Naive thymus-derived CD4-positive, alpha-beta T cell (primary cell): ENCODE results near the gene B3GALT5. TPM values are rescaled to one million over a fixed set of nuclear protein-coding genes. Genes with fewer than 3 reads are reported as not detected.

ENCODE experiments used
- ATAC-seq: fragments of 150-1000 bp; cut with Tn5 transposase; 2 replicates; pipeline ENCODE4 v1.10.0; 2021; ENCODE audit warnings: mild to moderate bottlenecking, moderate library complexity
- CTCF ChIA-PET: fragments of 350-600 bp; sonication (Branson Sonifier 250); formaldehyde crosslinking; loops from one replicate; lab custom pipeline; 2021; ENCODE audit warnings: antibody characterized with exemption; lab: Charles Lee
- POLR2A ChIA-PET: fragments of 350-600 bp; sonication (Branson Sonifier 250); formaldehyde crosslinking; loops from one replicate; lab custom pipeline; 2021; ENCODE audit warnings: antibody characterized with exemption, inconsistent platforms; lab: Charles Lee
- DNase-seq, 9 donors: peaks; one replicate each; pipeline versions ENCODE4 v3.0.0 to v3.0.0-alpha.2; 2020 to 2022; ENCODE audit warnings: mixed read lengths in 1 of 9
- H3K27ac ChIP-seq: one replicate; pipeline ENCODE4 v1.7.0; 2013; ENCODE audit warnings: mild to moderate bottlenecking, low read depth, low read length, moderate library complexity
- H3K27me3 ChIP-seq, 2 donors: one replicate each; pipeline ENCODE4 v1.7.0; 2013; ENCODE audit warnings: low read length in 2 of 2, mild to moderate bottlenecking in 2 of 2, moderate library complexity in 2 of 2; ENCODE audit not compliant: control insufficient read depth in 2 of 2, insufficient read depth in 2 of 2
- H3K36me3 ChIP-seq, 3 experiments: 1 replicate in 2 of 3; 2 replicates in 1 of 3; pipeline ENCODE4 v1.7.0; 2013; ENCODE audit warnings: low read length in 3 of 3, mild to moderate bottlenecking in 3 of 3, moderate library complexity in 1 of 3; ENCODE audit not compliant: insufficient read depth in 3 of 3, control insufficient read depth in 2 of 3
- H3K4me1 ChIP-seq, 2 donors: one replicate each; pipeline ENCODE4 v1.7.0; 2013; ENCODE audit warnings: low read length in 2 of 2, mild to moderate bottlenecking in 2 of 2, moderate library complexity in 1 of 2; ENCODE audit not compliant: control insufficient read depth in 2 of 2, insufficient read depth in 2 of 2
- H3K4me3 ChIP-seq: 2 replicates; pipeline ENCODE4 v1.7.0; 2013; ENCODE audit warnings: mild to moderate bottlenecking, low read length
- H3K9me3 ChIP-seq, 3 experiments: 1 replicate in 2 of 3; 2 replicates in 1 of 3; pipeline ENCODE4 v1.7.0; 2013; ENCODE audit warnings: low read length in 3 of 3; ENCODE audit not compliant: control insufficient read depth in 2 of 3
- H3K27ac Mint-ChIP-seq, 9 donors: one replicate each; pipeline ENCODE4 v1.8.0; 2020 to 2022; ENCODE audit warnings: mixed read lengths in 9 of 9, mild to moderate bottlenecking in 8 of 9, moderate library complexity in 5 of 9, inconsistent platforms in 2 of 9
- H3K27me3 Mint-ChIP-seq, 5 donors: one replicate each; pipeline ENCODE4 v1.8.0; 2021 to 2022; ENCODE audit warnings: mixed read lengths in 5 of 5, mild to moderate bottlenecking in 1 of 5
- H3K36me3 Mint-ChIP-seq, 5 donors: one replicate each; pipeline ENCODE4 v1.8.0; 2020 to 2022; ENCODE audit warnings: mixed read lengths in 5 of 5, mild to moderate bottlenecking in 3 of 5, inconsistent platforms in 1 of 5
- H3K4me1 Mint-ChIP-seq, 7 donors: one replicate each; pipeline ENCODE4 v1.8.0; 2020 to 2022; ENCODE audit warnings: mixed read lengths in 7 of 7, mild to moderate bottlenecking in 3 of 7, inconsistent platforms in 1 of 7
- H3K4me3 Mint-ChIP-seq, 10 donors: one replicate each; pipeline ENCODE4 v1.8.0; 2020 to 2022; ENCODE audit warnings: mild to moderate bottlenecking in 10 of 10, mixed read lengths in 10 of 10, moderate library complexity in 6 of 10, inconsistent platforms in 2 of 10
- H3K9me3 Mint-ChIP-seq, 11 donors: one replicate each; pipeline ENCODE4 v1.8.0; 2020 to 2022; ENCODE audit warnings: mixed read lengths in 11 of 11, mild to moderate bottlenecking in 4 of 11, inconsistent platforms in 1 of 11, moderate library complexity in 1 of 11
- intact Hi-C, 2 donors: fragments of 100-400 bp; cut with micrococcal nuclease; formaldehyde crosslinking; loops; one replicate each; pipeline ENCODE4 v1.15.1; 2023
- polyA plus RNA-seq, 2 donors: library from polyadenylated mRNA; unstranded; fragments of 300-500 nt; fragmentation: Illumina TruSeq; gene quantifications; one replicate each; pipeline ENCODE4 v1.2.3, GENCODE V29; 2021
- total RNA-seq, 6 experiments: library from RNA in 5 of 6; stranded (reverse) in 5 of 6; gene quantifications; 1 replicate in 5 of 6; 2 replicates in 1 of 6; pipeline ENCODE4 v1.2.3 and lab custom pipeline; 2021 to 2026

B3GALT5 gene
- total and polyA plus RNA-seq, 7 experiments from 2014 or later, result not detected

DNA sequence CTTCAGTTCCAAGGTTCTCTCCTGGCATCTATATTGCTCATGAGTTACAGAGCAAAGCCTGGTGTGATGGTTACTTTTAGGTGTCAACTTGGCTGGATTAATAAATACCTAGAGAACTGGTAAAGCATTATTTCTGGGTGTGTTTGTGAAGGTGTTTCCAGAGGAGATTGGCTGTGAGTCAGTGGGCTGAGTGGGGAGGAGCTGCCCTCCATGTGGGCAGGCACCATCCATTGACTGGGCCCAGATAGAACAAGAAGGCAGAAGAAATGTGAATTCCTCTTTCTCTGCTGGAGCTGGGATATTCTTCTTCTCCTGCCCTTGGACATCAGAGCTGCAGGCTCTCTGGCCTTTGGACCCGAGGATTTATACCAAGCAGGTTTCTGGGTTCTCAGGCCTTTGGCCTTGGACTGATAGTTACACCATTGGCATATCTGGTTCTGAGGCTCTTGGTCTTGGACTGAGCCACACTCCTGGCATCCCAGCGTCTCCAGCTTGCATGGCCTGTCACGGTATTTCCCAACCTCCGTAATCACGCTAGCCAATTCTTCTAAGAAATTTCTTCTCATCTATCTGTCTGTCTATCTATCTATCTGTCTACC is 44.5 kb downstream of the B3GALT5 start:
- H3K9me3 Mint-ChIP-seq, result peaks cover 0 to 28% (median 11%) of the 10 kb centered on the region in 11 donors
- no peaks in the 10 kb centered on the region for H3K27me3 ChIP-seq
- POLR2A ChIA-PET, result no interaction called here
- H3K4me1 ChIP-seq, result no peaks in the 10 kb centered on the region
- no peak overlapping the region for H3K27ac ChIP-seq
- peaks cover 3 to 34% (median 10%) of the 10 kb centered on the region in 5 donors for H3K27me3 Mint-ChIP-seq
- intact Hi-C loops, result no loop called here
- H3K36me3 Mint-ChIP-seq, result no peaks in the 10 kb centered on the region
- no peak overlapping the region for H3K27ac Mint-ChIP-seq
- H3K4me1 Mint-ChIP-seq, result peaks cover 0 to 5% (median 0%) of the 10 kb centered on the region in 7 donors
- no peaks in the 10 kb centered on the region for H3K36me3 ChIP-seq
- no peak overlapping the region for H3K4me3 ChIP-seq
- DNase-seq (no peak), ATAC-seq (no peak)
- CTCF ChIA-PET, result no interaction called here
- no peak overlapping the region for H3K4me3 Mint-ChIP-seq
- peaks cover 0 to 5% (median 0%) of the 10 kb centered on the region in 3 experiments for H3K9me3 ChIP-seq

DNA sequence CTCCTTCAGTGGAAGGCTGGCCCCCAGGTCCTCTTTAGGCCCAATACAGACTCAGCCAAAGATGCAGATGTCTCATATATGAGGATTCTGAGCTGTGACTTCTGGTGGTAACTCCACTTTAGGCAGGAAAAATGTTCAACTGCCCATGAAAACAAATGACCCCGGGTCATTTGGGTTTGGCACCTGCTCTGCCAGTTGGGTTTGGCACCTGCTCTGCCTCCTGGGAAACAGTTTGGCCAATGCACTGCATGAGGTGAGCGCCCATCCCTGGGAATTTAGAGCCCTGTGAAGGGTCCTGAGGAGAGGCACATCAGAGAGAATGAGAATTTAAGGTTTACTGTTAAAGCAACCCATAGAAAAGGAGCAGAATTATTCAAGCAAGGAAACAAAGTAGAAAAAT is 45.3 kb downstream of the B3GALT5 start:
- ChIA-PET POLR2A (no interaction called here), CTCF (no interaction called here)
- Mint-ChIP-seq H3K27ac (no peak overlapping the region), H3K4me1 (peaks cover 0 to 5% (median 0%) of the 10 kb centered on the region in 7 donors), H3K27me3 (peaks cover 3 to 34% (median 10%) of the 10 kb centered on the region in 5 donors), H3K9me3 (peaks cover 0 to 25% (median 11%) of the 10 kb centered on the region in 11 donors), H3K36me3 (no peaks in the 10 kb centered on the region), H3K4me3 (no peak overlapping the region)
- H3K4me1 ChIP-seq, result no peaks in the 10 kb centered on the region
- H3K27me3 ChIP-seq, result no peaks in the 10 kb centered on the region
- H3K27ac ChIP-seq, result no peak overlapping the region
- H3K36me3 ChIP-seq, result no peaks in the 10 kb centered on the region
- DNase-seq (no peak), ATAC-seq (no peak)
- intact Hi-C loops, result no loop called here
- no peak overlapping the region for H3K4me3 ChIP-seq
- peaks cover 0 to 5% (median 0%) of the 10 kb centered on the region in 3 experiments for H3K9me3 ChIP-seq

DNA sequence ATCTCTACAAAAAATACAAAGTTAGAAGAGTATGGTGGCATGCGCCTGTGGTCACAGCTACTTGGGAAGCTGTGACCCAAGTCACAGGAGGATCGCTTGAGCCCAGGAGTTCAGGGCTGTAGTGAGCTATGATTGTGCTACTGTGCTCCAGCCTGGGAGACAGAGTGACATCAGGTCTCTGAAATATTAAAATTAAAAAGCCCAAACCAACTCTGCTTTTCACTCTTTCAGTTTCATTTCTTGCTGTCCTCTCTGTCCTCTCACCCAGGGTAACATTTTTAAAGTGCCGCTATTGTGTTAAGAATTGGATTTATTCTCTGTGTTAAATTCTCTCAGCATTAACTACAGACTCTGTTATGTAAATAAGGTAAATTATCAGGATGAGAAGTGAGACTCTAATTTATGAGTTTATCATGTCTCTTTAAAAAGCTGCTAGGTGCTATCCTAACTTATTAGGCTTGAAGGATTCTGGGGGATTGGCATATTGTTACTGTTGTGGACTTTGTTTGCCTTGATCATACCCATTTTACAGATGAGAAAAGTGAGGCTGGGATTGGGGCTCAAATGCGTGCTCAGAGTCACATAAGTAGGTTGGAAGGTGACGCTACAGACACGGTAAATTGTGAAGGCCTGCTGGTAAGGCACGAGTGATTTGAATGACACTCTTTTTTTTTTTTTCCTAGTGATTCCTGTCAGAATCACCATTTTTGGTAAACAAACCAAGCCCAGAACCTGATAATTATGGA is 46.5 kb downstream of the B3GALT5 start:
- H3K27me3 Mint-ChIP-seq, result peaks cover 3 to 41% (median 10%) of the 10 kb centered on the region in 5 donors
- Histone ChIP-seq H3K27ac (no peak overlapping the region), H3K36me3 (no peaks in the 10 kb centered on the region), H3K4me3 (no peak overlapping the region), H3K4me1 (no peaks in the 10 kb centered on the region), H3K9me3 (no peaks in the 10 kb centered on the region), H3K27me3 (no peaks in the 10 kb centered on the region)
- no peak overlapping the region for H3K27ac Mint-ChIP-seq
- no peaks in the 10 kb centered on the region for H3K36me3 Mint-ChIP-seq
- intact Hi-C loops, result no loop called here
- ChIA-PET POLR2A (no interaction called here), CTCF (no interaction called here)
- ATAC-seq, result no peak
- H3K4me1 Mint-ChIP-seq, result peaks cover 0 to 5% (median 0%) of the 10 kb centered on the region in 7 donors
- no peak overlapping the region for H3K4me3 Mint-ChIP-seq
- no peak for DNase-seq
- H3K9me3 Mint-ChIP-seq, result peaks cover 0 to 13% (median 5%) of the 10 kb centered on the region in 11 donors

DNA sequence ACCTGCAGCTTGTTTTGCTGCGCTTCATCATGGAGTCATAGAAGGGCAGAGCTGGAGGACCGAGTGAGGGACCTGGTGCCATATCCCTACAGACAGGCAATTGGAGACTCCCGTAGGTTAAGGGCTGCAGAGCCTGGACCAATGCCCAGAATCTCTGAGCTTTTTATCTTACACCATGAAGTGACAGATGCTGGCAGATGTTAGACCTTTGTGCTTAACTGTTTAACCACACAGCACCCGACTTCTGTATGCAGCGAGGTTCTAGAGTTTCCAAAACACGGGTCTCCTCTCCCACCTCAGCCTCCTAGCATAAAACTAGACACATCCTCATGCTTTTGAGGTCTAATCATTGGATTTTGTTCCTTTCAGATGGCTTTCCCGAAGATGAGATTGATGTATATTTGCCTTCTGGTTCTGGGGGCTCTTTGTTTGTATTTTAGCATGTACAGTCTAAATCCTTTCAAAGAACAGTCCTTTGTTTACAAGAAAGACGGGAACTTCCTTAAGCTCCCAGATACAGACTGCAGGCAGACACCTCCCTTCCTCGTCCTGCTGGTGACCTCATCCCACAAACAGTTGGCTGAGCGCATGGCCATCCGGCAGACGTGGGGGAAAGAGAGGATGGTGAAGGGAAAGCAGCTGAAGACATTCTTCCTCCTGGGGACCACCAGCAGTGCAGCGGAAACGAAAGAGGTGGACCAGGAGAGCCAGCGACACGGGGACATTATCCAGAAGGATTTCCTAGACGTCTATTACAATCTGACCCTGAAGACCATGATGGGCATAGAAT is 47.6 kb downstream of the B3GALT5 start:
- Histone ChIP-seq H3K27ac (no peak overlapping the region), H3K9me3 (no peaks in the 10 kb centered on the region), H3K27me3 (no peaks in the 10 kb centered on the region), H3K4me1 (no peaks in the 10 kb centered on the region), H3K36me3 (no peaks in the 10 kb centered on the region), H3K4me3 (no peak overlapping the region)
- Mint-ChIP-seq H3K36me3 (no peaks in the 10 kb centered on the region), H3K4me3 (no peak overlapping the region), H3K27ac (no peak overlapping the region), H3K27me3 (peaks cover 3 to 50% (median 20%) of the 10 kb centered on the region in 5 donors), H3K9me3 (peaks cover 0 to 10% (median 0%) of the 10 kb centered on the region in 11 donors), H3K4me1 (peaks cover 0 to 5% (median 0%) of the 10 kb centered on the region in 7 donors)
- ATAC-seq, result no peak
- ChIA-PET POLR2A (no interaction called here), CTCF (no interaction called here)
- no peak for DNase-seq
- intact Hi-C loops, result no loop called here

DNA sequence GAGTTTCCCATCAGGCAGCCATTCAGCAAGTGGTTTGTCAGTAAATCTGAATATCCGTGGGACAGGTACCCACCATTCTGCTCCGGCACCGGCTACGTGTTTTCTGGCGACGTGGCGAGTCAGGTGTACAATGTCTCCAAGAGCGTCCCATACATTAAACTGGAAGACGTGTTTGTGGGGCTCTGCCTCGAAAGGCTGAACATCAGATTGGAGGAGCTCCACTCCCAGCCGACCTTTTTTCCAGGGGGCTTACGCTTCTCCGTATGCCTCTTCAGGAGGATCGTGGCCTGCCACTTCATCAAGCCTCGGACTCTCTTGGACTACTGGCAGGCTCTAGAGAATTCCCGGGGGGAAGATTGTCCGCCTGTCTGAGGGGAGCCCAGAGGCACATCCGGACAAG is 48.4 kb downstream of the B3GALT5 start:
- ATAC-seq, result no peak
- no peaks in the 10 kb centered on the region for H3K36me3 Mint-ChIP-seq
- no peaks in the 10 kb centered on the region for H3K27me3 ChIP-seq
- H3K27ac ChIP-seq, result no peak overlapping the region
- ChIA-PET POLR2A (no interaction called here), CTCF (no interaction called here)
- peaks cover 3 to 58% (median 23%) of the 10 kb centered on the region in 5 donors for H3K27me3 Mint-ChIP-seq
- H3K36me3 ChIP-seq, result no peaks in the 10 kb centered on the region
- DNase-seq, result no peak
- H3K4me1 Mint-ChIP-seq, result peaks cover 0 to 5% (median 0%) of the 10 kb centered on the region in 7 donors
- intact Hi-C loops, result no loop called here
- H3K4me3 Mint-ChIP-seq, result no peak overlapping the region
- H3K9me3 Mint-ChIP-seq, result peaks cover 0 to 10% (median 0%) of the 10 kb centered on the region in 11 donors
- no peaks in the 10 kb centered on the region for H3K9me3 ChIP-seq
- no peak overlapping the region for H3K4me3 ChIP-seq
- no peak overlapping the region for H3K27ac Mint-ChIP-seq
- no peaks in the 10 kb centered on the region for H3K4me1 ChIP-seq

DNA sequence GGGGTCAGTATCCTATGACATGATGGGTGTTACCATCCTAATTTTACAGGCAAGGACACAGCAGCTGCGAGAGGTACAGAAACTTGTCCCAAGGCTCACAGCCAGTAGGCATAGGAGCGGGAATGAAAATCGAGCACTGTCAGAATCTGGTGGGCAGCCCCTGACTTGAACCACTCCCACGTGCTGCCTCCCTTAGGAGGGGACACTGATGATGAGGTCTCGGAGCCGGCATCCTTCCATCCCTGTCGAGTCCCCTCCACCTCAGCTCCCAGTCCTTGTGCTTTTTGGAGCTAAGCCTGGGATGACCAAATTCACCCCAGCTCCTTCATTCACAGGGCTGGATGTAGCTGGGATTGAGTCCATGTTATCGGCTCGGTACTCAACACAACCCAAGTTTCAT is 49.0 kb downstream of the B3GALT5 start:
- ChIA-PET POLR2A (no interaction called here), CTCF (no interaction called here)
- Mint-ChIP-seq H3K9me3 (peaks cover 0 to 6% (median 0%) of the 10 kb centered on the region in 11 donors), H3K27me3 (peaks cover 3 to 57% (median 23%) of the 10 kb centered on the region in 5 donors), H3K27ac (no peak overlapping the region), H3K36me3 (no peaks in the 10 kb centered on the region), H3K4me3 (no peak overlapping the region), H3K4me1 (peaks cover 0 to 5% (median 0%) of the 10 kb centered on the region in 7 donors)
- DNase-seq, result no peak
- intact Hi-C loops, result no loop called here
- Histone ChIP-seq H3K4me3 (no peak overlapping the region), H3K4me1 (no peaks in the 10 kb centered on the region), H3K27ac (no peak overlapping the region), H3K27me3 (no peaks in the 10 kb centered on the region), H3K36me3 (no peaks in the 10 kb centered on the region), H3K9me3 (no peaks in the 10 kb centered on the region)
- ATAC-seq, result no peak
